ENCODE results near the gene USP6.
"Not testable (repeated sequence)": the region's sequence is repeated elsewhere in the genome, so short reads cannot be mapped to it uniquely, and the experiment has no call there.

The USP6 gene

DNA sequence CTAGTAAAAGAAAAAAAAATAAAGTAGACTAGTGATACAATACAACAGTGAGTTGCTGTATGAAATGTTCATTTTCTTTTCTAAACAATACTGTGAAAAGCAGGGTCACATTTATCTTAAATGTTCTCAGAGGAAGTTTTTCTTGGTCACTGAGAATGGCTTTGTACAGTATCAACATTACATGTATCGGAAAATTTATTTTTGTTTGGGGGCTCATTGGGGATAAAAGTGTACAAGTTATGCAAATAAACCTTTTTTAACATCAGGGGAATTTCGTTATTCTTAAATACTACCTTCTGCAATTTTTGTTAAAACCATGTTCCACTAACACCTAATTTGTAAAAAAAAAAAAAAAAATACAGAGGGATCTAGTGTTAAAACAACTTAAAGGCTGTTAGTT lies 84.5 kb downstream of the USP6 start:
- DNase-seq: no peak

DNA sequence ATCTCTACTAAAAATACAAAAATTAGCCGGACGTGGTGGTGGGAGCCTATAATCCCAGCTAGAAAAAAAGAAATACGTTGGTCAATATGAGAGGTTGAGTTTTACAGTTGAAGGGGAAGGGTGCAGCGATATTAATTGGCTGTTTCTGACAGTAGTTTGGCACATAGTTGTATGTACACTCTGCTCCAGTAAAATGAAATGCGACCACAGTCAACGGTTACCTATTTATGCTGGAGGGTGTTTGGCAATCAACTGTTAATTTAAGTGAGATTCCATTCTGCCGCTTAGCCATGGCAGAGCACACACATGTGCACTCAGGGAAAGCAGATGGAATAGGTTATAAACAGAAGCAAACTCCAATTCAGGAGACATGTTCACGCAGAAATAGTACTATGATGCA lies 85.2 kb downstream of the USP6 start:
- DNase-seq: no peak

DNA sequence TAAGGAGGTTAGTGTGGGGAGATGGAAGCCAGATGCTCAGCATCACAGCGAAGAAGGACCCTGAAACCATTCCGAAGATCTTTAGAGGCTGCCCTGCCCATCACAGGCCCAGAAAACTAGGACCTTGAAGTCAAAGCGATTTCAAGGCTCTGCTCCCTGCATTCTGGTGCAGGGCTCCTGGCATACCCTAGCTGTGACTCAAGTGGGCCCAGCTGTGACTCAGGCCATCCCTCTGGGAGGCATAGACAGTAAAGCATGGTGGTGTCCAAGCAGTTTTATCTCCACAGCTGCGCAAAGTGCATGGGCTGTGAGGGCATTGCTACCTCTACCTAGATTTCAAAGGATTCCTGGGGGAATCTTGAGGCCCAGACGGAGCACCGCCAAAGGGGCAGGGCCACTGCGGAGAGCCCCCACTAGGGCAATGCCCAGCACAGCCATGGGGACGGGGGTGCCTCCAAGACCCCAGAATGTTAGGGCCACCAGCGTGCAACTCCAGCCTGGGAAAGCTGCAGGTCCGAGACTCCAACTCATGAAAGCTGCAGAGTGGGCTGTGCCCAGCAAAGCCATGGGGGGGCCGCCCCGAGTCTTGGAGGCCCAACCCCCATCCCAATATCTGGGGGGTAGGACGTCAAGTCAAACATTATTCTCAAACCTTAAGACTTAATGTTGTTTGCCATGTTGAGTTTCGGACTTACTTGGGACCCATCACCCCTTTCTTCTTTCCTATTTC lies 87.5 kb downstream of the USP6 start:
- no peak for DNase-seq

DNA sequence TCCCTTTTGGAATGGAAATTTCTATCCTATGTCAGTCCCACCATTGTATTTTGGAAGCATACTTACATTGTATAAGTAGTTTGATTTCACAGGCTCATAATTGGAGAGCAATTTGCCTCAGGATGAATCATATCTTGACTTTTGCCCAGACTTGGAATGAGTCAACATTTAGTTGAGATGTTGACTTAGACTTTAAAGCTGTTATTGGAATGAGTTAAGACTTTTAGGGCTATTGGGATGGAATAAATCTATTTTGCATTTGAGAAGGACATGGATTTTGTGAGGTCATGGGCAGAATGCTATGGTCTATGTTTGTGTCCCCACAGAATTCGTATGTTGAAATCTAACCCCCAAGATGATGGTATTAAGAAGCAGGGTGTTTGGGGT lies 88.1 kb downstream of the USP6 start:
- DNase-seq: no peak

DNA sequence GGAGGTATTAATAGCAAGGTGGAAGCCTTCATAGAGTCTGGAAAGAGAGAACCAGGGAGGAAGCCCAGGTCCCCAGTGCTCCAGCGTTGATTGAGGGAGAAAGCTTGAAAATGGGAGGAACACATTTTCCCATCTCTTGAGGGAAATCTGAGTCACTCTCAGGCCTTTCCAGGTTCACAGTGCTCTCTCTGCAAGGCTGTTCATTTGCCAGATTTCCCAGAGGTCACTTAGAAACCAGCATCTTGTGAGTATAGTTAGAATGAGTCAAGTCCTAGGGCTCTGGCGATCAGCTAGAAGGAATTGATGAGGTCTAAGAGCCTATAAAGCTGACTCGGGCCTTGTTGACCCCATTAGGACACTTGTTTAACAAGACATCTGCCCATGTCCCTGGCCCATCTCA lies 93.6 kb downstream of the USP6 start:
- DNase-seq: no peak

DNA sequence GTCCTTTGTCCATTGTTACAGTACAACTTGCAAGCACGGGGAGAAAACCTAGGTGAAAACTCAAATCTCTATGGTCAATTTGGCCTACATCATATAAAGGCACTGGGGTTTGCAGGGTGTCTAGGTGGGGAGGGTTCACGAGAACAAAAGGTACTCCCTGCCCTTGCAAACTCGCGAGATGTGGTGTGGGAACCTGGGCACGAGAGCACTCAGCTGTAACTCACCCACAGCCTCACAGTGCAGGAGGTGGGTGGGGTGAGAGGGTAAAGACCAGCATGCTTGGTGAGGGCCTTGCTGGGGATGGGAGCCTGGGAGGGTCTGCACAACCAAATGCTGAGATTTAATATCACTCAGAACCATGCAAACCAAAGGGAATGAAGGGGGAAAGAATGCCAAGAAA lies 94.3 kb downstream of the USP6 start:
- DNase-seq: no peak

DNA sequence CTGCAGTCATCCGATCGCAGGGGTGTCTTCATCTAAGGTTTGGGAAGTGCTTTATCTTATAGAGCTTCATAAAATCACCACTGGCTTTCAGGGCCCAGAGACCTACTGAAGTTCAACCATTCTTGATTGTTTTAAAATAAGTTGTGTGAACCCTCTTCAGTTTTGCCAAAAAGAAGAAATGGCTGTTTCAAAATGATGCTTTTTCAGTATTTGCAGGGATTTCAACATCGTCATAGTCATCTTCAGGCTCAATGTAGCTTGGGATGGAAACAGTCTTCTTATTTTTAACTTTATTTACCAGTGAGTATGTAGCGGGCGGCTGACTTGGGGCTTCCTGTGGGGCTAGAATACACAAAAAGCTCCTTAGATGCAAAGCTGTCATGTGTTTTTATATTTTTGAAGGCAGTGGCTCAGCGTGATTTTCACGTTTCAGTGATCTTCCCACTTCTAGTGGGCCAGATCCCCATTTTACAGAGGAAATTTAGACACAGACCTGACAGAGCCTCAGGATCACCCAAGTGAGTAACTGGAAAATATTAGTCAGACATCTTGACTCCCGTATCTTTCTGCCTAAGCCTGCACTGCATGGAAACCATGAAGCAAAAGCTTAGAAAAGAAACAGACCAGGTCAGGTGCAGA lies 94.9 kb downstream of the USP6 start:
- no peak for DNase-seq

DNA sequence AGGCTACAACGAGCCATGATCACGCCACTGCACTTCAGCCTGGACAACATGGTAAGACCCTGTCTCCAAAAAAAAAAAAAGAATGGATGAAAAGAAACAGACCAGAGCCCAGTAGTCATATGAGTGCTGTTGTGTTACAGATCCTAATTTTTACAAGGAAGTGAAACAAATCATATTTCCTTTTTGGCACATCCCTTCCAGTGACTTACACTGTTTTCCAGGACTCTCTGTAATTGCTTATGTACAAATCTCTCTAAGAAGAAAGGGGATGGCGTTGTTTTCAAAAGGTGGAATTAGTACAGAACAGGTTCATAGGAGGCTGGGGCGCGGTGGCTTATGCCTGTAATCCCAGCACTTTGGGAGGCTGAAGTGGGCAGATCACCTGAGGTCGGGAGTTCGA lies 95.6 kb downstream of the USP6 start:
- DNase-seq: no peak

DNA sequence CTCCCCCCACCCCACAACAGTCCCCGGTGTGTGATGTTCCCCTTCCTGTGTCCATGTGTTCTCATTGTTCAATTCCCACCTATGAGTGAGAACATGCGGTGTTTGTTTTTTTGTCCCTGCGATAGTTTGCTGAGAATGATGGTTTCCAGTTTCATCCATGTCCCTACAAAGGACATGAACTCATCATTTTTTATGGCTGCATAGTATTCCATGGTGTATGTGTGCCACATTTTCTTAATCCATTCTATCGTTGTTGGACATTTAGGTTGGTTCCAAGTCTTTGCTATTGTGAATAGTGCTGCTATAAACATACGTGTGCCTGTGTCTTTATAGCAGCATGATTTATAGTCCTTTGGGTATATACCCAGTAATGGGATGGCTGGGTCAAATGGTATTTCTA lies 101.7 kb downstream of the USP6 start:
- DNase-seq: not testable (repeated sequence)

DNA sequence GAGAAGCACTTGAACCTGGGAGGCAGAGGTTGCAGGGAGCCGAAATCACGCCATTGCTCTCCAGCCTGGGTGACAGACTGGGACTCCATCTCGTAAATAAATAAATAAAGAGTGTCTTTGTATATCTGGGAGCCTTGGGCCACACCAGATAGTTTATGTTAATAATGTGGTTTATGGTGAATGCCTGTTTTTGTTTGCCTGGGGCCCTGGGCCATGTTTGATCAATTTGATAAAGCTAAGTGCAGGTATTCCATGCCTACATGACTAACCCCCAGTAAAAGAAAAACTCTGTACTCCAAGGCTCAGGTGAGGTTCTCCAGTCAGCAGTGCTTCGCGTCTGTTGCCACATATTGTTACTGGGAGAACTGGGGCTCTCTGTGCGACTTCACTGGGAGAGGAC lies 103.7 kb downstream of the USP6 start:
- no peak for DNase-seq

DNA sequence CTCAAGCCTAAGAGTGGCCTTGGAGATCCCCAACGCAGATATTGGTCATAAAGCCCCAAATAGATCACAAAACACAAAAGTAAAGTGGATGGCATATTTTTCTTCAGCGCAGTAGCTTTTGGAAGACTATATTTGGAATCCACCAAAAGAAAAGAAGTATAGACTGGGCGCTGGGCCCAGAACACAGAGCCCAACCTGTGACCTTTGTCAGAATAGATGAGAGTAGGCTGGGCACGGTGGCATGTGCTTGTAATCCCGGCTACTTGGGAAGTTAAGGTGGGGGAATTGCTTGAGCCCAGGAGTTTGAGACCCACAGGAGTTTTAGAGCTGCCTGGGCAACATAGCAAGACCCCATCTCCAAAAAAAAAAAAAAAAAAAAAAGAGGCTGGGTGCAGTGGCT lies 104.2 kb downstream of the USP6 start:
- DNase-seq: no peak

DNA sequence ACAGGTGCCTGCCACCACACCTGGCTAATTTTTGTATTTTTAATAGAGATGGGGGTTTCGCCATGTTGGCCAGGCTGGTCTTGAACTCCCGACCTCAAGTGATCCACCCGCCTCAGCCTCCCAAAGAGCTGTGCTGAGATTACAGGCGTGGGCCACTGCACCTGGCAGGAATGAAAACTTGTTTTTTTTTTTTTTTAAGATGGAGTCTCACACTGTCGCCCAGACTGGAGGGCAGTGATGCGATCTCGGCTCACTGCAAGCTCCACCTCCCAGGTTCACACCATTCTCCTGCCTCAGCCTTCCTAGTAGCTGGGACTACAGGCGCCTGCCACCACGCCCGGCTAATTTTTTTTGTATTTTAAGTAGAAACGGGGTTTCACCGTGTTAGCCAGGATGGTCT lies 106.1 kb downstream of the USP6 start:
- not testable (repeated sequence) for DNase-seq
